Chondrocyte (in vitro differentiated cells): ENCODE results near the gene STK38L. TPM values are rescaled to one million over a fixed set of nuclear protein-coding genes. Genes with fewer than 3 reads are reported as not detected.

ENCODE experiments used
- DNase-seq: peaks from one replicate; pipeline ENCODE4 v3.0.0; 2021; ENCODE audit warnings: mixed read lengths, low spot score
- H3K27ac Mint-ChIP-seq: one replicate; pipeline ENCODE4 v1.8.0; 2021; ENCODE audit warnings: mild to moderate bottlenecking, moderate library complexity, mixed read lengths; ENCODE audit not compliant: unreplicated experiment
- H3K27me3 Mint-ChIP-seq: 2 replicates; pipeline ENCODE4 v1.8.0; 2021; ENCODE audit warnings: low read depth, mixed read lengths
- H3K36me3 Mint-ChIP-seq: 2 replicates; pipeline ENCODE4 v1.8.0; 2021; ENCODE audit warnings: low read depth, mixed read lengths
- H3K4me1 Mint-ChIP-seq: 2 replicates; pipeline ENCODE4 v1.8.0; 2021; ENCODE audit warnings: low read depth, mild to moderate bottlenecking, mixed read lengths
- H3K4me3 Mint-ChIP-seq: one replicate; pipeline ENCODE4 v1.8.0; 2021; ENCODE audit warnings: mild to moderate bottlenecking, moderate library complexity, mixed read lengths; ENCODE audit not compliant: unreplicated experiment
- H3K9me3 Mint-ChIP-seq: 2 replicates; pipeline ENCODE4 v1.8.0; 2021; ENCODE audit warnings: low read depth, mixed read lengths
- CTCF ChIP-seq: fragments of 200-600 bp; sonication (generic); IDR thresholded peaks from 2 replicates; pipeline ENCODE4 v1.5.0; 2021; ENCODE audit warnings: antibody characterized with exemption, mild to moderate bottlenecking, moderate library complexity
- total RNA-seq: library from RNA; stranded (reverse); gene quantifications from 3 replicates; pipeline ENCODE4 v1.2.1, GENCODE V29; 2021

Gene STK38L
- total RNA-seq, 1 donor from 2014 or later: 219 TPM

GRCh38 chr12:27319848-27320247 lies 75.8 kb downstream of the STK38L start:
- DNase-seq: no peak
- H3K36me3 Mint-ChIP-seq: peaks cover 31% of the 10 kb centered on the region
- peaks cover 38% of the 10 kb centered on the region for H3K4me1 Mint-ChIP-seq
- no peak overlapping the region for H3K4me3 Mint-ChIP-seq
- H3K27ac Mint-ChIP-seq: peak overlapping the region; percentile 74
- H3K9me3 Mint-ChIP-seq: no peaks in the 10 kb centered on the region
- no peaks in the 10 kb centered on the region for H3K27me3 Mint-ChIP-seq
- TF ChIP-seq CTCF: no peak

DNA sequence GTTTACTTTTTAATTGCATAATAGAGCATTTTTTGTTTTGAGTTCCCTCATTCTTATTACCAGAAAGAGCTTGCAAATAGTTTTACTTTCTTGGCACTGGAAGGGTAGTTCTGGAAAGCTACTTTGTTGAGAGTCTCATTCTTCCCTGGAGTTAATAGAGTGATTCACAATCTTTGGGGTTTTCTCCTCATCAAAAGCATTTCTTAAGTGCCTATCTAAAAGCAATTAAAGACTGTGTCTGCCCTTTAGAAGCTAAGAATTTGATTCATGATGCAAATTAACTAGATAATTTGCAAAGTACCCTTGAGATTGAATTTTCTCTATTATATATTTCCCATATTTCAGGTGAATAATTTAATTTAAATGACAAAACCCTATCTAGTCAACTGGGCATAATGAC lies 80.4 kb downstream of the STK38L start:
- DNase-seq: no peak
- Mint-ChIP-seq H3K27ac (peak overlapping the region; percentile 77), H3K27me3 (no peaks in the 10 kb centered on the region), H3K4me3 (no peak overlapping the region), H3K36me3 (peaks cover 25% of the 10 kb centered on the region), H3K4me1 (peaks cover 25% of the 10 kb centered on the region), H3K9me3 (no peaks in the 10 kb centered on the region)
- TF ChIP-seq CTCF: no peak

- Mint-ChIP-seq H3K4me3 (peak overlapping the region; percentile 17), H3K27me3 (no peaks in the 10 kb centered on the region), H3K9me3 (no peaks in the 10 kb centered on the region), H3K27ac (peak overlapping the region; percentile 92), H3K4me1 (peaks cover 48% of the 10 kb centered on the region), H3K36me3 (peaks cover 12% of the 10 kb centered on the region)
- no peak for TF ChIP-seq CTCF
- DNase-seq: no peak
These were observed 86.8 kb downstream of the STK38L start for GRCh38 chr12:27330846-27331245.

GRCh38 chr12:27331291-27331926 lies 87.3 kb downstream of the STK38L start:
- TF ChIP-seq CTCF: no peak
- peak overlapping the region; percentile 92 for H3K27ac Mint-ChIP-seq
- no peaks in the 10 kb centered on the region for H3K27me3 Mint-ChIP-seq
- peaks cover 12% of the 10 kb centered on the region for H3K36me3 Mint-ChIP-seq
- DNase-seq: no peak
- peaks cover 48% of the 10 kb centered on the region for H3K4me1 Mint-ChIP-seq
- H3K9me3 Mint-ChIP-seq: no peaks in the 10 kb centered on the region
- H3K4me3 Mint-ChIP-seq: peak overlapping the region; percentile 82

DNA sequence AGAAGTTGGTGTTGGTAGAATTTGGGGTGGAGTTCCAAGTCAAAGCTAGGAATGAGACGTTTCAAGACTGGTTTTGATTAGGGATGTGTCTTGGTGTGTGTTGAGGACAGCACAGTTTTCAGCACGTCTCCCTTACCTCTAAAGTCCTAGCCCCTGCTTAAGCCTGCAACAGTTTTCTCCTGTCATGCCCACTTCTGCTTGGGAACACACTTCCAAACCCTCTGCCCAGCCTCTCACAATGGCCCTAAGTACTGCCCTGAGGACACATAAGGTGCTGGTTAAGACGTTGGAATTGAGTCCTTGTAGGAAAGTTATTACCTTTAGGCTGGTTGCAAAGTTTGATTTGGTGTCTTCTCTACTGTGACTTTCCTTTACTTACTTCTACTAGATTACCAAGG lies 87.8 kb downstream of the STK38L start:
- Mint-ChIP-seq H3K27me3 (no peaks in the 10 kb centered on the region), H3K27ac (peak overlapping the region; percentile 92), H3K36me3 (peaks cover 9% of the 10 kb centered on the region), H3K4me3 (peak overlapping the region; percentile 82), H3K9me3 (no peaks in the 10 kb centered on the region), H3K4me1 (peaks cover 48% of the 10 kb centered on the region)
- DNase-seq: no peak
- no peak for TF ChIP-seq CTCF
